HG02759 (cell line): ENCODE results near the gene KLK2.
"Not testable (repeated sequence)": the region's sequence is repeated elsewhere in the genome, so short reads cannot be mapped to it uniquely, and the experiment has no call there.

Source experiments
- ATAC-seq: cut with Tn5 transposase; IDR thresholded peaks from one replicate; pipeline ENCODE4 v1.9.1; 2021; ENCODE audit warnings: mild to moderate bottlenecking, moderate library complexity; ENCODE audit not compliant: unreplicated experiment

The KLK2 gene

DNA sequence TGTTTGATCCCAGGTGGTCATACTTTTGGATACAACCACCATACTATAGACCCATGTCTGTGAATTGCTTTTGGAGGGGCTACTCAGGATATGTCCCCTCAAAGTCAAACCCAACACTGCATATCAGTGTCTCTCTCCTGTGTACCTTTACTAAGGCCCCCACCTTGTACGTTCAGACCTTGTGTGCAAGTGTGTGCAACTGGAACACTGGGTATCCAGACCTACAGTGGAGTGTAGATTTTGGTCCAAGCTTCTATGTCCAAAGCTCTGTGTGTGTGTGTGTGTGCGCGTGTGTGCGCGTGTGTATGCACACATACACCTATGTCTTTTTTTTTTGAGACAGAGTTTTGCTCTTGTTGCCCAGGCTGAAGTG, 18.0 kb downstream of the KLK2 start:
- ATAC-seq, result no peak

DNA sequence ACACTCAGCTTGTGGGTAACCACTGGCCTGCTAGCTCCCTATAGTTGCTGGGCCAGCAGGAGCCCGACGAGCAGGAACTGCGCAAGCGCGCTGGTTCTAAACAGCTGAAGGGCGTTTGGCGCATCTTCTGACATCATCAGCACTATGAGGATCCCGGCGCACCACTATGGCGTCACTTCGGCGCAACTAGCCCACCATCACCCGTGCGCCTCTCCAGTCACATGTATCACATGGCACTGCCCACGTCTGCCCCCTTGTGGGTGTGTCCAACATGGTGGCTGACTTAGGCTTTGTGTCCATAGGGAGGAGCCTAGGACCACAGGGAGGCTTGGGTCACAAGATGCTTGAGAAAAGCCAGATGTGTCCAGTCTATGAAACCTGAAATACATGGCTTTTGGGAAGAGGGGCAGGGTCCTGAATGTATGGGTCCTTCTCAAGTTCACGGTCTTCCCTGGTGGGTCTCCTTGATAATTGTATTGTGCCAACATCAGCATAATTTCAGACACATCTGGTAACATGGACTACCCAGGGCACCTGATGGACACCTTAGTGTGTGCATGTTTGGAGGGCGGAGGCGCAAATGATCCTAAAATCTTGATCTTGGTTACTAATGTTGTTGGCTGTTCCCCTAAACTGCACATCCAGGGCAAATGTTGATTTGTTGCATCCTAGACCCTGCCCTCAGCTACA, 20.0 kb downstream of the KLK2 start:
- no peak for ATAC-seq

DNA sequence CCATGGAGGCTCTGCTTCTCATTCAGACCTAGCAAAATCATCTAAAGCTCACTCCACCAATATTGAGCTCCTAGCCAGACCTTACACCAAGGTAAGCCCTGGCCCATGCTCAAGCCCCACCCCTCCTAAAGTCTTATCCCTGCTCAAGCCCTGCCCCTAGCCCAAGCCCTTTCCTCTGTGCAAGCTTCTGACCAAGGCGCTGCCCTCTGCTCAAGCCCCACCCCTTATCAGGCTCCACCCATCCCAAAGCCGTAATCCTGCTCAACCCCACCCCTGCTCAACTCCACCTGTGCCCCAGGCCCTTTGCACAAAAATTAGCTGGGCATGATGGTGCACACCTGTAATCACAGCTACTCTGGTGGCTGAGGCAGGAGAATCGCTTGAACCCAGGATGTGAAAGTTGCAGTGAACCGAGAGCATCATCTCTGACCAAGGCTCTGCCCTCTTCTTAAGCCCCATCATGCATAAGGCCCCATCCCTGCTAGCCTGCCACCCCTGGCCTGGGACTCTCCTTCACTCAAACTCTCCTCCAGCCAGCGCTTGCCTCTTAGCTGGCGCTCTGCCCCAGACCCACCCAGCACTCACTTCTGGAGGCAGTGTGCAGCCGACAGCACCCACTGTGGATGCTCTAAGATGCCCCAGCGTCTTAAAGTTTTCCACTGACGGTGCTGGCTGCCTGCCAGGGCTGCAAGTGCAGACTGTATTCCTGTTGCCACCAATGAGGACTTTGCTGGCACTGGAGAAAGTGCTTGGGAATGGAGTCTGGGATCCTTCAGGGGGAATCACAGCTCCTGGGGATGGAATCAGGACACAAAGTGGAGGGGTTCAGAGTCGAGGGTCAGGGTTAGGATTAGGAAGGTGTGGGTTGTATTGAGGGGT, 21.5 kb downstream of the KLK2 start:
- ATAC-seq, result no peak

DNA sequence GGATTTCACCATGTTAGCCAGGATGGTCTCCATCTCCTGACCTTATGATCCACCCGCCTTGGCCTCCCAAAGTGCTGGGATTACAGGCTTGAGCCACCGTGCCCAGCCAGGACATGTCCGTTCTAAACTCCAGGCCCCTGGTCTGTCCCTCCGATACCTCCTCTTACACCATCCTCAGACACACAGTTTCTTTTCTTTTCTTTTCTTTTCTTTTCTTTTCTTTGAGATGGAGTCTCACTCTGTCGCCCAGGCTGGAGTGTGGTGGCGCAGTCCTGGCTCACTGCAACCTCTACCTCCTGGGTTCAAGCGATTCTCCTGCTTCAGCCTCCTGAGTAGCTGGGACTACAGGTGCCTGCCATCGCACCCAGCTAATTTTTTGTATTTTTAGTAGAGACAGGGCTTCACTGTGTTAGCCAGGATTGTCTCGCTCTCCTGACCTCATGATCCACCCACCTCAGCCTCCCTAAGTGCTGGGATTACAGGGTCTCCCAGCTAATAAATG, 22.9 kb downstream of the KLK2 start:
- ATAC-seq, result not testable (repeated sequence)

DNA sequence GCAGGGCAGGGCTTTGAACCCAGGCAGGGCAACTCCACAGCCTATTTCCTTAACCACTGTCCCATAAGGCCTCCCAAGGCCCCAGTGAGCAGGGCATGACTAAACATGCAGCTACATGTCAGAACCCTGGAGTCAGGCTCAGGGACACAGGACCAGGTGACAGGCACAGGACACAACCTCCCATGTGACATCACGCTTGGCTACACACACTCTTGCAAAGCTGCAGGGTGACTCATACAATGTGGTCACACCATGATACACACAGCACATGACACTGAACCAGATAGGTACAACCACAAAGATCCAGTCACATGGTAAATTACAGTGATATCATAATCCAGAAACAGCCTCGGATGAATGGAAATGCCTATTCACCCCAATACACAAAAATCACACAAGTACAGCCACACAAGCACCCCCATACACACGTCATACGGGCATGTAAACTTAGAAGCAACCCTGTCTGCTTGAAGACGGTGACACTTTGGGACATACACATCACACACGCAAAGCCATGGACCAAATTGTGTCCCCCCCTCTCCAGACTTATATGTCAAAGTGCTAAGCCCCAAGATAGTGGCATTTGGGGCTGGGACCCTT, 23.5 kb downstream of the KLK2 start:
- peak; percentile 82 for ATAC-seq

DNA sequence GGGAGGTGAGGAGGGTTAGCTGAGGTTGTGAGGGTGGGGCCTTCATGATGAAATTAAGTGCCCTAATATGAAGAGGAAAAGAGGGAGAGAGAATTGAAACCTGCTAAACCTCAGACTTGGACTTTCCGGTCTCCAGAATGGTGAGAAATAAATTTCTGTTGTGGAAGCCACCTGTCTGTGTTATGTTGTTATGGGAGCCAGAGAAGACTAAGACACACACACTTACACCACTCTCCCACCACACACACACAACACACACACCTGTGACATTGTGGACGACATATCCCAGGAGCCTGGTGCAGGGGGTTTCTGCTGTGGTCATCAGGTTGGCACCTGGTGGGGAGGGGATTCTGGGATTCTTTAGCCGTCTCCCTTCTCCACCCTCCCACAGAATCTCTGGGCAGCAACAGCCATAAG, 24.0 kb downstream of the KLK2 start:
- peak; percentile 31 for ATAC-seq

DNA sequence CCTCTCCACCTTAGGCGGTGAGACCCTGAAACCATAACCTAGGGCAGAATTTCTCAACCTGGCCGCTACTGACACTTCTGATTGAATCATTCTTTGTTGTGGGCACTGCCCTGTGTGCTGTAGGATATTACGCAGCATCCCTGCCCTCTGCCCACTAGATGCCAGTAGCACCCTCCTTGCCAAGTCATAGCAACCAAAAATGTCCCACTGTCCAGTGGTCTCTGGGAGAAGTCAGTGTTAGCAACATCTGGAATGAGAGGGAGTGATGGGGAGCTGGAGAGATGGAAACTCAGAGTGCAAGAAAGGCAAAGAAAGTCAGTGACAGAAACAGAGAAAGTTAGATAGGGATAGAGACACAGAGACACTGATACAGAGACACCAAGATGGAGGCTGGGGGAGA, 24.4 kb downstream of the KLK2 start:
- no peak for ATAC-seq

DNA sequence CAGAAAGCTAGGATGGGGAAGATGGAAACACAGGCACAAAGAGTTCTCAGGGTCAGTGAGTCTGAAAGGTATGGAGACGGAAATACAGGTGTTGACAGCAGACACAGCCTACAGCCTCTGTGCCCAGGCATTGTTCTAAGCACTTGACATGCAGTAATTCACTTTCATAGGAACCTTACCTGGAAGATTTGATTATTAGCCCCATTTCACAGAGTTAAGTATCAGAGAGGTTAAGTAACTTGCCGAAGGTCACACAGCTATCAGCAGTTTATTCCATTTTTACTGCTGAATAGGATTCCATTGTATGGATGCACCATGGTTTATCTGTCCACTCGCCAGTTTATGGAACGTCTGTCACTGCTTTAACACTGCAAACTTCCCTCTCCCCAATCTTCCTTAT, 24.8 kb downstream of the KLK2 start:
- no peak for ATAC-seq

DNA sequence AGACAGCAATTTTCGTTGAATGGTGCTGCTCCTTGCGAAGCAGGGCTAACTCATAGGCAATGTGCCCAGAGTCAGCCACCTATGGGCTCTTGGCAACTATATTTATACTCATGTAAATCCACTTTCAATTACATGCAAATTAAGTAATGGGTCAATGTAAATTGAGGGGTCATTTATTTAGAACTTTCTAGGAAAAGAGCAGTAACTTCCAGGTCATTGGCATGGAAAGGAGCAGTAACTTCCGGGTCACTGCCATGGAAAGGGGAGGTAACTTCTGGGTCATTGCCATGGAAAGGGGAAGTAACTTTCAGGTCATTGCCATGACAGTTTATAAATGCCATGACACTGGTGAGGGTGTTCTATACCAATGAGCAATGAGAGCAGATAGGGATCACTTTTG, 26.3 kb downstream of the KLK2 start:
- no peak for ATAC-seq

DNA sequence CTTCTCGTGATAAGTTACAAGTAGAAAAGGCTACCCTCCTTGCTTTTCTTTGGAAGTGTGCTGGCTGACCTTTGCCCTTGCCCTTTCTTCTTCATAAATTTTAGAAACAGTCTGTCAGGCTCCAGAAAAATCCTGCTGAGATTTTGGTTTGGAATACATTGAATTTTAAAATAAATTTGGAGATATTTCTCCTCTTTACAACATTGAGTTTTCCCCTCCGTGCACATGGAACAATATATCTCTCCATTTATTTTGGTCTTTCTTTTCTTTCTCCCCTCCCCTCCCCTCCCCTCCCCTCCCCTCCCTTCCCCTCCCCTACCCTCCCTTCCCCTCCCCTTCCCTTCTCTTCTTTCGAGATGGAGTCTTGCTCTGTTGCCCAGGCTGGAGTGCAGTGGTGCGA, 29.4 kb downstream of the KLK2 start:
- no peak for ATAC-seq

DNA sequence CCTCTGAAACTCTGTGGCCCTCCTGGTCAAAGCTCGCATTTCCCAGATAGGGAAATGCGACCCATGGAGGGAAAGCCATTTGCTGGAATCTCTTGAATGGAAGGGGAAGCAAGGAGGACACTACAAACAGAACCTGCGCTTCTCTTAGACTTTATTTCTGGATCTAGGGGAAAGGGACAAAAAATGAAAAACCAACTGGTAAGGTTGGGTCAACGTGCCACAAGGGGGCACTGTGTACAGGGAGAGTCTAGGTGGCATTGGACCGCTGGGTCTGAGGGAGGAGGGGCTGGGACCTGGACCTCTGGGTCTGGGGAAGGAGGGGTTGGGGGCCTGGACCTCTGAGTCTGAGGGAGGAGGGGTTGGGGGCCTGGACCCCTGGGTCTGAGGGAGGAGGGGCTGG, 33.0 kb downstream of the KLK2 start:
- ATAC-seq, result no peak

DNA sequence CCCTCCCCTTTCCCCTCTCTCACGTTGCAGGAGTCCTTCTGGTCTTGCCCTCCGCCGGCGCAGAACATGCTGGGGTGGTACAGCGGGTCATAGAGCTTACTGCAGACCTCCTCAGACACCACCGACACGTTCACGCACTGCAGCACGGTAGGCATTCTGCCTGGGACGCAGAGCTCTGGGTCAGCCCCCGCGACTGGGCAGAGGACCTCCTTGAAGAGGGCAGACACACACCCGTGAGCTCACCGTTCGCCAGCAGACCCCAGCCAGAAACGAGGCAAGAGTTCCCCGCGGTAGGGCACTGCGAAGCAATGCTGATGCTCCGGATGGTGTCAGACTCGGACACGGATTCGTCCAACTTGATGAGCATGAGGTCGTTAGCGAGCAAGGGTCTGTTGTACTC, 35.1 kb downstream of the KLK2 start:
- no peak for ATAC-seq

DNA sequence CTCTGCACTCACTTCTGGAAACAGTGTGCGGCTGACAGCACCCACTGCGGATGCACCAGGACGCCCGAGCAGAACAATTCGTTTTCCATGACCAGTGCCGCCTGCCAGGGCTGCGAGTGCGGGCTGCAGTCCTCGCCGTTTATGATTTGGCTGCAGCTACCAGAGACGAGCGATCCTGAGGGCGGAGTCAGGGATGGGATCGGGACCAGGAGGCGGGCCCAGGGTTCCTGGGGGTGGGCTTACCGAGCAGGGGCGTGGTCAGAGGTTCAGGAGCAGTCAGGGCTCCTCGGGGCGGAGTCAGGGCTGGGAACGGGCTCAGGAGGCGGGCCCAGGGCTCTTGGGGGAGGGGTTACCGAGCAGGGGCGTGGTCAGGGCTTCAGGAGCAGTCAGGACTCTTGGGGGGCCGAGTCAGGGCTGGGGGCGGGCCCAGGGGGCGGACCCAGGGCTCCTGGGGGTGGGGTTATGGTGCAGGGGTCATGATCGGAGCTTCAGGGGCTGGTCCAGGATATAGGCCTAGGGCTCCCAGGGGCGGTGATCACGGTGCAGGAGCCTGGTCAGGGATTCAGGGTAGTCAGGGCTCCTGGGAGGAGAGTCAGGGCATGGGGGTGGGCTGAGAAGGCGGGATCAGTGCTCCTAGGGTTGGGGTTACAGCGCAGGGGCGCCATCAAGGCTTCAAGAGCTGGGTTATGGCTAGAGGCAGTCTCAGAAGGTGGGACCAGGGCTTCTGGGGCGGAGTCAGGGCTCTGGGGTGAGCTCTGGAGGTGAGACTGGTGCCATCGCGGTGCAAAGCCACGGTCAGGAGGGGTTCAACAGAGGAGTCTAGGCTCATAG, 36.2 kb downstream of the KLK2 start:
- ATAC-seq, result no peak

DNA sequence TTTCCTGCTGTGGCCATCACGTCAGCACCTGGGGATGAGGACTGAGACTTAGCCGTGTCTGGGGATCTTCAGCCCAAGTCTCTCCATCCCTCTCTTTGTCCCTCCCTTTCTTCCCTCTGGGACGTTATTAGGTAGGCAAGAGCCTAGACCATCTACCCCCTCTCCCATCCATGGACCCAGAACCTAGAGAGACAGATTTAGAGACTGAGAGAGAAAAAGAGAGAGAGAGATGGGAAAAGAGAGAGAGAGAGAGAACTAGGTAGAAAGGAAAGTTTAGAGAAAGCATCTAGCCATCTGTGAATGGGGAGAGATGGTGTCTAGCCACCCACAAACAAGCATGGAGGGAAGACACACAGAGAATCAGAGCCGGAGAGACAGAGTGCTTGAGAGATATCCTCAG, 37.5 kb downstream of the KLK2 start:
- no peak for ATAC-seq

DNA sequence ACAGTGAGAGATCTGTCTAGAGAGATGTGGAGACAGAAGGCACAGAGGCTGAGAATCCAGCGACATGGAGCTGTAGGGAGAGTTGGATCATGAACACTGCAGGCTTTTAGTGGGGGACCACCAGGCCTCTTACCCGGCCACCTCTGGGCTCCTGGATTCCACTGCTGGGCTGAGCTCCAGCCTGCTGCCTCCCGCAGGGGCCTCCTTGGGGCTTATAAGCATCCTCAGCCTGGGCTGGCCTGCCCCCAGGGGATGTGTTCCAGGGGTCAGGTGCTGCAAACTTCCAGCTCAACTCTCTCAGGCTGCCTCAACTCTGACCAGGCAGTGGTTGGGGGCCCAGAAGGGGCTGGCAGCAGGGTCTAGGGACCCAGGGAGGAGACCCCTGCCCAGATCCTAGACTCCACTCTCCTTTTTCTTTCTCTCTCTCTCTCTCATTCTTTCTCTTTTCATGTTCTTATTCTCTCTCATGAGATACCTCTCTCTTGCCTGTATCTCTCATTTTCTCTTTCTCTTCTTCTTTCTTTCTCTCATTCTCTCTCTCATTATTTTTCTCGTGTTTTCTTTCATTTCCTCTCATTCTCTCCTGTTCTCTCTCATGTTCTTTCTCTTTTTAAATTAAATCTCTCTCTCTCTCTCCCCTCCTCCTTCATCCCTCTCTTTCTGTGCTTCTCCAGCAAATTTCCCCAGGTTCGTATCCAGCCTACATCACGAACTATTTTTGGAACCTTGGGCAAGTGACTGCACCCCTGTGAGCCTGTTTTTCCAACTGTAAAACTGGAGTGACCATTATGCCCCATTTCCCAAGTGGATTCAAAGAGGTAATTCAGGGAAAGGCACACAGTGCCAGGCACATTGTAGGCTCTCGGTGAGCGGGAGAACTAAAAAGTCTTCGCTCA, 38.2 kb downstream of the KLK2 start, which contains the start of gene KLK4:
Gene KLK4, minus strand, starts transcription at position 190 of the 896 bp plus-strand sequence. CDS start 657 bp downstream, outside the sequence.
- ATAC-seq, result no peak

DNA sequence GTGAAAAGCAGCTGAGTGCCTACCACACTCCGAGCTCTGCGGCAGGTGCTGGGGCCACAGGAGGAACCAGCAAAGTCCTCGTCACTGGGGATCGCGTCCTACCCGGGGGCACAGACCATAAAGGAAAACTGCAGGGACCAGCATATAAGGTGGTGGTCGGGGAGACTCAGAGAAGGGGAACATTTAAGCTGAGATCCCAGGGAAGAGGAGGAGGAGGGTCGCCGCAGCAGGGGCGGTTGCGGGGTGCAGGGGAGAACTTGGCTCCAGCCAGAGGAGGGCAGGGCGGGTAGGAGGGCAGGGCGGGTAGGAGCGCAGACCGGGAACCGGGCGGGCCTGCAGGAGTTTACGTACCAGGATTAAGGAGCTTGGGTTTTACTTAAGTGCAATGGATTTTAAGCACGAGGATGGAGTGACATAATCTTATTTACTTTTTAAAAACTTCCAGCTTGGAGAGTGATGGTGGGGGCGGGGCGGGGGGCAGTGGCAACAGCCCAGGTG, 38.9 kb downstream of the KLK2 start:
- ATAC-seq, result no peak

DNA sequence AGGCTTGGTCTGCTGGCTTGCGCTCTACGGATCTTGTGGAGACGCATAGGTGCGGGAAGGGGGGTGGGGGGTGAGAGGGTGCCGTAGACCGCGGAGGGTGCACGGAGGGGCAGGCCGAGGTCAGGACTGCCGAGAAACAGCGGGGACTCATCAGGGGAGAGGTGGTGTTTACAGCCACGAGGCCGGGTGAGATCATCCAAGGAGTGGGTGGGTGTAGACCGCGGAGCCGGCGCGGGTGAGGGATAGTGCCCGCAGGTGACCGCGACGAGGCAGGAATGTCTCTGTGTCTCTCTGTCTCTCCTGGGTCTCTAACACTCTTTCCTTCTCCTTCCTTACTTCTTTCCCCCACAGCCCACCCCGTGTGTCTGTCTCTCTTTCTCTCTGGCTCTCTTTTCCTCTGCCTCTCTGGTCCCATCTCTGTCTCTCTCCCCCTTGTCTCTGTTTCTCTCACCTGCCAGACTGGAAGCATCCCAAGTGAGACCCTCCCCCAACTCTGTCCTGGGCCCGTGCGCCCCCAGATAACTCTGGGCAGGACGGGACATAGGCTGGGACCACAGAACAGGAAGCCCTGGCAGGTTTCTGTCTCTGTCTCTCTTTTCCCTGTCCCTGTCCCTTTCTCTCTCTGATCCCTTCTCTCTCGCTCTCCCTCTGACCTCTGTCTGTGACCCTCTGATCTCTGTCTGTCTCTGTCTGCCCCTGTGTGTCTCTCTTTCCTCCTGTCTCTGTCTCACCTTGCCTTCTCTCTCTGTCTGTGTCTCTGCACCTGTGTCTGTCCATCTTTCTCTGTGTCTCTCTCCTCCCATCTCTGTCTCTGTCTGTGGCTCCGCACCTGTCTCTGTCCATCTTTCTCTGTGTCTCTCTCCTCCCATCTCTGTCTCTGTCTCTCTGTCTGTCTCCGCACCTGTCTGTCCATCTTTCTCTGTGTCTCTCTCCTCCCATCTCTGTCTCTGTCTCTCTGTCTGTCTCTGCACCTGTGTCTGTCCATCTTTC, 39.8 kb downstream of the KLK2 start:
- no peak for ATAC-seq

DNA sequence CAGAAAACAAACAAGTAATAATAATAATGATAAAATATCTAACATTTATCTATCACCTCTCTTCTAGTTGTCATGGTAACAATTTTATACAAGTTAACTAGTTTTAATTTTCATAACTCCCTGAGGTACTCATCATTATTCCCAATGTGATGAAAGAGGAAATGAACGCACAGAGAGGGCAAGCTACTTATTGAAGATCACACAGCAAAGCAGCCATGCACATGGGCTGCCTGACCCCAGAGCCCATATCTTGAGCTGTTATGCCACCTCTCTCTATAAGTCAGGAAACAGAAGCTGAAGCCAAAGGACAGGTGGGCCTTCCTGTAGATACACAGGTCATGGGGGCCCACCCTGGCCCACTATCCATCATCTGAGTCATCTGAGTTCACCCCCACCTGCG, 42.8 kb downstream of the KLK2 start:
- ATAC-seq, result no peak
